GM19193 (cell line): ENCODE data around the gene ATP11A.

Experiments used
- POLR2A ChIP-seq: IDR thresholded peaks from 4 replicates; pipeline ENCODE4 v1.6.1; 2011; ENCODE audit not compliant: insufficient read depth, insufficient read length; ENCODE audit errors: extremely low read depth

The ATP11A gene

DNA sequence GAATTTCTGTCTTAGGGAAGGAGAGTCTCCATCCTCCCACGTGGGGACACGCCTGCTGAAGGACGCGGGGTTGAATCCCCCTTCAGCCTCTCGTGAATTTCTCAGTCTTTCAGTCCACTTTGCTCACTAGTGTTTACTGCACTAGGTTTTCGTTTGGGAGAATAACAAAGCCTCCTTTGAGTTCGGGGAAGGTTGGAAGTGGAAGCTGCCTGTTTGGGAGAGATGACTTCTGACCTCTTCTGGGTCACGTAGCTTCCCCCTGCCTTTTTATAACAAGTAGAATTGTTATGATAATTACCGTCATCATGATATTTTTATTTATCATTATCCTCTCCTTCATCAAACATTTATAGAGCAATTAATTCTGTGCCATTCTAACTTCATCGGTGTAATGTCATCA lies 60.7 kb downstream of the ATP11A start:
- no peak for TF ChIP-seq POLR2A

DNA sequence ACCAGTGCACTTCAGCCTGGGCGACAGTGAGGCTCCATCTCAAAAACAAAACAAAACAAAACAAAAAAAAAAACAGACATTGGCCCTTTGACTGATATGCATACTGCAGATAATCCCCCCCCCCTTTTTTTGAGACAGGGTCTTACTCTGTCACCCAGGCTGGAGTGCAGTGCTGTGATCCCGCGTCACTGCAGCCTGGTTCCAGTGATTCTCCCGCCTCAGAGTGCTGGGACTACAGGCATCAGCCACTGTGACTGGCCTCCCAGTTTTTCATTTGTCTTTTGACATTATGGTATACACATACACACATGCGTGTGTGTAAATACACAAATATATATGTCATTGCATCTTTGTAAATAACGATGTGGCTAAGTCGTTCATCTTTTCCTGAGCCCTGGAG lies 61.8 kb downstream of the ATP11A start:
- no peak for TF ChIP-seq POLR2A

DNA sequence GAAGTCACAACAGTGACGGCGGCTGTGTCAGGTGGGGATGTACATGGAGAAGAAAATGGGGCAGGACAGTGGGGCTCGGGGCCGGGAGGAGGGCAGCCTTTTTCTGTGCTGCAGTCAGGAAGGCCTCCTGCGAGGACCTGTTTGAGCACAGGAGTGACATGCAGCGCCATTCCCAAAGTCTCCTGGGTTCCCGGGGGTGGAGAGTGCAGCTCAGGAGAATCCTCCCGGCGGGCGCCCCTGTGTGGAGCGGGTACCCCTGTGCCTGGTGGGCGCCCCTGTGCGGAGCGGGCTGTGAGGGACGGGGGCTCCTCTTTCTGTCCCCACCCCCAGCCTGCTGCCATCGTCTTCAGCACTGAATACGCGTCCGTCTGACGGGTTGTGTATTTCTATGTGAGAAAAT lies 62.4 kb downstream of the ATP11A start:
- TF ChIP-seq POLR2A, result no peak

DNA sequence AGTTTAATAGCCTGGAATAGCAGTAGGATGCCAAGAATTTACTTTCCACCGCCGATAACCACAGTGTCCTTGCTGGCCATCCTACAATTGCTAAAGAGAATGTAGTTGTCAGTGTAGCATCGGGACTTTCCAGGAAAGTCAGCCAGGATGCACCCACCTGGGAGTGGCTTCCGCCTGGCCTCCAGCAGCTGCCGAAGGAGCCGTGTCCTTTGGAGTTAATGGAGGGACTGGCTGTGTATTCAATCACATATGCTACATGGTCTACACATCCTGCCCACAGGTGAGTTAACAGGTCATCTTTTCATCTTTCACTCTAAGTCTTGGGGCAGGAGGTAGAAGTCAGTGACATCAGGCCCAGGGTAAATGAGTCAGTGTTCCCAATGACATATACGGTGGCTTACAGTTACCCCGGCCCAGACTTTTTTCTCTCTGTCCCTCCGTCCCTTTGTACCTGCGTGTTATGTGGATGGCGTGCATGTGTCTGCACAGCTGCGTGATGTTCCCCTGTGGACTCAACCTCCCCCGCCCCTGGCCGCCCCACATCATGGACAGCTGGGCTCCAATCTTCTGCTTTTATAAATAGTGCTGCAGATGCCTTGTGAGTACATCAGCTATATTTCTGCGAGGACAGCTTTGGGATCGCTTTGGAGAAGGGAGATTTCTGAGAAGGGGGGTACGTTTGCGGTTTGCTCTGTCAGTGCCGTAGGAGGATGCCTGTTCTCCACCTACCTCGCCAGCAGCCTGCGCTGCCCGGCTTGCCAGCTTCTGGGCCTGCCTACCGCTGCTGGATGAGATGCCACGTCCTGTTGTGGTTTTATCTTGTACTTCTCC lies 63.1 kb downstream of the ATP11A start:
- TF ChIP-seq POLR2A, result no peak

DNA sequence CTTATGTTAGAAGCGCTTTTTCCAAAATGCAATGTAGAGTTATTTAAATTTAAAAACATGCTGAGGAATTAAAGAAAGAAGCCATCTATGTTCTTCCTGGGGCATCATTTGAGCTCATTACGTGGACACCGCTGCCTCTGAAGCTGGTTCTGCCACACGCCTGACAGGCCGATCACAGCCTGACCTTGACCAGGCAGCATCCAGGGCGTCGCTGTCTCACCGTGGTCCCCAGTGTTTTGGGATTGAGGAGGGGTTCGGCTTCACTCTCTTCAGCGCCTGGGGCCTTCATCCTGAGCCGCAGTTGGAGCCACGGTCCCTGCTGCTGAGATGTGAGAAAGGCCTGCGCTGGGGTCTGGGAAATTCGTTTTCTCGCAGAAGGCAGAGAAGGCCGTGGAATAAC lies 64.0 kb downstream of the ATP11A start:
- no peak for TF ChIP-seq POLR2A

DNA sequence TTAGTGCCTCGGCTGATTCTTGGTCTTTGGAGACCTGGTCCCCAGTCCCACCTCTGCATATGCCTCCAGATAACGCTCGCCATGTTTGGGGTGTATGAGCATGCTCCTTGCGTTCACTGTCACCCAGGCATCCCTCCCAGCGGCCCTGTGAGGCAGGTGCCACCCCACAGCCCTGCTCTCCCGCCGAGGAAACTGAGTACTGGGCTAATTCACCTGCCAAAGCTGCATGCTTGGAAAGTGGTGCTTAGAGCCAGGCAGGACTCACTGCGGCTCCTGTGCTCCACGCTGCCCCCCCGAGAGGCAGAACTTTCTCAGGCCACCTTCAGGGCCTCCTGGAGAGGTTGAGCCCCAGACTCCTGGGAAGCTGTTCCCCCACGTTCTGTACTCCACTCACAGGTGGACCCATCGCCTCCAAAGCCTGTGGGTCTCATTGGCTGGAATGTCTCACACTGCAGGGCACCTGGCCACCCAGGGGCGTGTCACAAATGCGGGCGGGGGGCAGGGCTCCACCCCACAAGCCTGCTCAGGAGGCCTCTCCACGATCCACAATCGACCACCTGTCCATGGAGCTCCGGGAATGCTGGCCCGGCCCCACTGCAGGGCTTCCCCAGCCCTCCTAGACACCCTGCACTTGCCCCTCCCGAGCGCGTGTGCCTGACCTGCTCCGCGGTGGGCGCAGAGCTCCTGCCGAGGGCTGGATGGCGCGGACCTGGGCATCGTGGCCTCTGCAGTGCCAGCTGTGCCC lies 64.6 kb downstream of the ATP11A start:
- no peak for TF ChIP-seq POLR2A

DNA sequence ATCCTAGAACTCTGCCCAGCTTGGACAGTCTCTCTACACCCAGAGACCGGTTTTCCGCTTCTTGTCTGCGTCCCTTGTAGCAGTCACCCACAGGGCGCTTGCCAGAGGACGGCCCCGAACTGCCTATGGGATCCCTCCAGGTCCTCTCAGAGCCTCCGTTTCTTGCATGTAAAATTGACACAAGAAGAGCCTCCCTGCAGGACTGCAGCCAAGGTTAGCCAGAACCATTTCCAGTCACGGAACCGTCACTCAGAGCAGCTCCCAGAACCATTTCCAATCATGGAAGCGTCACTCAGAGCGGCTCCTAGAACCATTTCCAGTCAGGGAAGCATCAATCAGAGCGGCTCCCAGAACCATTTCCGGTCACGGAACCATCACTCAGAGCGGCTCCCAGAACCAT lies 65.5 kb downstream of the ATP11A start:
- no peak for TF ChIP-seq POLR2A

DNA sequence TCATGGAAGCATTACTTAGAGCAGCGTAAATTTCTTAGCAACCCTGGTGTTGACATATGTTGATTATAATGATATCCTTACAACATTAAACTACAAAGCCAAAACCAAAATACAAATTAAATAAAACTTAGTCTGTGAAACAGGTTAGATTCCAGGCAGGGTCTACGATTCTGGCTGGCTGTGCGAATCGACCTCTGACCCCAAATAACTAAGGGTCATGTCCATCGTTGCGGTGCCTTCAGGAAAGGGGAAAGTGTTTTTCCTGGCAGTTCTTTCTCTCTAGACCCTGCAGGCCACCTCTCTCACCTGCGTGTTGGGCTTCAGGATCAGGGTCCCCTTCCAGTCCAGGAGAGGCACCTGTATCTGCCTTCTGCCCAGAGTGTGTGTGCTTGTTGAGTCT lies 66.2 kb downstream of the ATP11A start:
- TF ChIP-seq POLR2A, result no peak

DNA sequence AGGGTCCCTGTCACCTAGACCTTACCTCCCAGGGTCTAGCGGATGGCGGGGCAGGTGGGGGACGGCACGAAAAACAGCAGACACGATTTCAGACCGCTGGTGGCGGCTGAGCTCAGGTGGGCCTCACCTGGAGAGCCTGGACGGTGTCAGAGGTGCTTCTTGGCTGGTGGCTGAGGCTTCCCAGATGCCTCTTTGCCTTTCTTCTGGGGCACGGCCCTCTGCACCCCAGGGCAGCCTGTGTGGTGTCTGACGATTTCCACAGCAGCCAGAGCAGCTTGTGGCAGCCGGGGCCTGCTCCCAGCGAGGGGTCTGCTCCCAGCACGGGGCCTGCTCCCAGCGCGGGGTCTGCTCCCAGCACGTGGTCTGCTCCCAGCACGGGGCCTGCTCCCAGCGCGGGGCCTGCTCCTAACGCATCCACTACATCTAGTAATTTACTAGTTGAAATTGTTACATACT lies 66.7 kb downstream of the ATP11A start:
- no peak for TF ChIP-seq POLR2A

DNA sequence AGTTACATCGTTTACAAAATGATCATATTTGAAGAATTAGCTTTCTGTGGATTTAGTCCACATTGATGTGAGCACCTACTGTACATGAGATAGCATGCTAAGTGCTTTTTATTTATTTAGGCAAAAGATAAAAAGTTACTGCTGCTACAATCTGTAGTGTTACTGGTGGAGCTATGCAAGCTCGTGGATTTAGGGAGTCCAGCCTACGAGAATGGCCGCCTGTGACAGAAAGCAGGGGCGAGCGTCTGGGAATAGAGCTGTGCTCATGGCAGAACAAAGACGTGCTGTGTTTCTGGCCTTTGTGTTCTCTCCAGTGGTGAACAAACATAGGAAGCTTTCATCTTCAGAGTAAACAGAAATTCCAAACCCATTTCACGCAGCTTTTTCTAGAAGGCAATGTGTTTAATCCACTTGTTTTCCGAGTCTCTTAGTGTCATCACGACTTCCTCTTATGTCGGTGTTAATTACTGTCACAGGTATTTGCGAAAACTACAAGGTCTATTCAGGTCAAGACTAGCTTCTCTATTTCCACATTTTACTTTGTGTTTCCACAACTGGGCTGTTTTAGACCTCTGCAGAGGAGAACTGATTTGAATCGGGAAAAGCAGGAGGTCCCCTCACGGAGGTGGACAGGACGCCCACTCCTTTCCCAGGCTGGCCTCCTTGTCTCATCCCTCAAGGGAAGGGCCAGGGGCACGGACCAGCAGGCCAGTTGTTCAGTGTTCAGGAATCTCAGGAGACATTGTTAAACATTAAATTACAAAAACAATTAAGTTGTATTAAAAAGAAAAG lies 67.3 kb downstream of the ATP11A start:
- no peak for TF ChIP-seq POLR2A

DNA sequence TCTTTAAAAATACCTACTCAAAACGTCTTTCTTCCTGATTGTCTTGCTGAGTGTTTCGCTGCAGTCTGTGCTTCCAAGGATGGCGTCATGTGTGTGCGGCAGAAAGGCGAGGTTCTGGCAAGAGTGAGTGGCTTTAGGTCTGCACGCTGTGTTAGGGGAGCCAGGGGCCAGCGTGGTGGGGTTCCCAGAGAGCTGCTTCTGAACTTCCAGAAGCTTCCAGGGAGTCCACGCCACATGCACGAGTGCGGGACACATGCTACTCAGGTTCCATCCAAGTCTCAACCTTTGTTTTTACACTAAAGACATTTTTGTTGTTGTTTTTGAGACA lies 67.9 kb downstream of the ATP11A start:
- TF ChIP-seq POLR2A, result no peak

DNA sequence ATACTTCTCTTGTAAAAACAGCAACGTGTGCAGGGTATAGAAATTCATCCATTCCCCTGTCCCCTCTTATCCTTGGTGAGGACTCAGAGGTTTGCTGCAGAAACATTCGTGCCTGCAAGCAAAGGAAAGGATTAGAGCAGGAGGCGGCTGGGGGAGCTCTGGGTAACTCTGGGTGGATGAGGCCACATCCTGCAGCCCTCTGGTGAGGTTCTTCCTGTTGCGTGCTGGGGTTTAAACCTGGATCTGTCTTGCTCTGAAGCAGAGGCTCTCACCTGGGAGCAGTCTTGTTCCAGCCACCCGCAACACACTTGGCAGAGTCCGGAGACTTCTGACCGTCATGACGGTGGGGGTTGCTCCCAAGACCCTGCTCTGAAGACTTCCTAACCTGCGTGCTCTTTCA lies 69.2 kb downstream of the ATP11A start:
- no peak for TF ChIP-seq POLR2A

DNA sequence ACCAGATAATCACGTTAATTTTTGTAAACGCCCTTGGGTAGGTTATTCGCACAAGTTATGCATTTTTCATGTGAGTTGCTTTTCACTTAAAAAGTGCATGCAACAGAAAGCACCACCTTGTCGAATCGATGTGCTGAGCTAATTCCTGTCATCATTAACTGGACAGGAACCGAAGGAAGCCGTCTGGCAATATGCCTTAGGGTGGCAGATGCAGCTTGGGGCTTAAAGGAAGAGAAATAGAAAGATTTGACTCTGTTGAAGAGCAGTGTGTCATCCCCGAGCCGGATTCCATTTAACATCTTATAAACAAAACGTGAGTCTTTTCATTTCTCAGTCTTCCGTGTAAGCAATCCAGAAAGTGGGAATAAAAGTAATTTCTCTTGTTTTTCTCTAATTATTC lies 70.0 kb downstream of the ATP11A start:
- no peak for TF ChIP-seq POLR2A

DNA sequence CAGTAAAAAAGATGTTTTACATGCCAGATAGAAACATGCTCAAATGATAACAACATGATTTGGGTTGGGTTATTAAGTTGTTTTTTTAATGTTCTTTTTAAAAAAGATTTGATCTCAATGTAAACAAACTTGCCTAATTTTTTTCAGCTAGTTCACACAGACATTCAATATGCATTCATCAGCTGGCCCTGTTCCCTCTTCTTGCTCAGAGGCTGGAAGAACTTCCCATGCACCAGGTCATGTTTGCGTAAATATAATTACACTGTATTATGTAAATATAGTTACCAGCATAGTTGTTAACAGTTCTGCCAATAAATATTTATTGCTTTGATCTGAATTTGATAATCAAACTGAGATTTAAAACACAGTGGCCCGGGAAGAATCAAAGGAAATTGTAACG lies 70.6 kb downstream of the ATP11A start:
- no peak for TF ChIP-seq POLR2A

DNA sequence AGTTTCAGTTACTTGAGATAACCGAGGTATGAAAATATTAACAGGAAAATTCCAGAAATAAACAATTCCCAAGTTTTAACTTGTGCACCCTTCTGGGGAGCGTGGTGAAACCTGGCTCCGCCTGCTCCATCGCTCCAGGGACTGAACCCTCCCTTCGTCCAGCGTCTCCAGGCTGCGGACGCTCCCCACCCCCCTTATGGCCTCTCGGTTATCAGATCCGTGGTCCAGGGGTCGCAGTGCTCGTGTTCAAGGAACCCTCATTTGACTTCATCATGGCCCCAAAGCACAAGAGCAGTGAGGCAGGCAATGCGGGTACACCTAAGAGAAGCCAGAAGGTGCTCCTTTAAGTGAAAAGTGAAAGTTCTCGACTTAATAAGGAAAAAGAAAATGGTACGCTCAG lies 71.1 kb downstream of the ATP11A start:
- no peak for TF ChIP-seq POLR2A
